Stimulated activated naive B cell treated with anti-CD40 and anti-IgM and Interleukin-4, amounts not matched to agents 10 μg/mL and 1 μg/mL and 100 μg/mL, for 72 hours (primary cell): ENCODE results near the gene LOXL1.
"Not testable (repeated sequence)": the region's sequence is repeated elsewhere in the genome, so short reads cannot be mapped to it uniquely, and the experiment has no call there.

Experiments used
- ATAC-seq, 2 donors: fragments of 150-1000 bp; cut with Tn5 transposase; replicated peaks; 2 replicates each; pipeline ENCODE4 v1.10.0; 2021; ENCODE audit warnings: moderate library complexity in 1 of 2
- DNase-seq: peaks from one replicate; pipeline ENCODE4 v3.0.0; 2021
- H3K27ac Mint-ChIP-seq: one replicate; pipeline ENCODE4 v1.8.0; 2022; ENCODE audit warnings: mild to moderate bottlenecking, mixed read lengths
- H3K27me3 Mint-ChIP-seq, 2 donors: one replicate each; pipeline ENCODE4 v1.8.0; 2022; ENCODE audit warnings: mixed read lengths in 2 of 2
- H3K36me3 Mint-ChIP-seq, 2 donors: one replicate each; pipeline ENCODE4 v1.8.0; 2022; ENCODE audit warnings: mixed read lengths in 2 of 2, mild to moderate bottlenecking in 1 of 2
- H3K4me1 Mint-ChIP-seq, 2 donors: one replicate each; pipeline ENCODE4 v1.8.0; 2022; ENCODE audit warnings: mixed read lengths in 2 of 2, mild to moderate bottlenecking in 1 of 2
- H3K4me3 Mint-ChIP-seq, 2 donors: one replicate each; pipeline ENCODE4 v1.8.0; 2022; ENCODE audit warnings: mild to moderate bottlenecking in 2 of 2, mixed read lengths in 2 of 2, moderate library complexity in 1 of 2
- H3K9me3 Mint-ChIP-seq, 2 donors: one replicate each; pipeline ENCODE4 v1.8.0; 2022; ENCODE audit warnings: mixed read lengths in 2 of 2, mild to moderate bottlenecking in 1 of 2

LOXL1 gene

DNA sequence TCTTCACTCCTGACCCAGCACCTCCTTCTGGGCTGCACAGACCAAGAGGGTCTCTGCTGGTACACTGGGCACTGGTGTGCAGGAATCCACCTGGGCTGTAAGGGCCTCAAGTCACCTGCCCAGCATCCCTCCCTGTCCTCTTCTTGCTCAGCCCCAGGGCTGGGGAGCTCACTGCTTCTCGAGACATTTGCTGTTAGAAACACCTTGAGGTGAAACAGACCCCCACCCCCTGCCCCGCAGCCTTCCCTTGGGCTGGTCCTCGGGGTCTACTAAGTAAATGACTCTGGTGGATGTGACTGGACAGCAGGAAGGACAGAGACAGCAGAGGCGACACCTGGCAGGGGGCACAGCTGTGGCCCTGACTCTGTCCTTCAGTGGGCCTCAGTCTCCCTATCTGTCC lies 29.1 kb downstream of the LOXL1 start:
- no peak overlapping the region for H3K4me3 Mint-ChIP-seq
- peaks cover 17 to 22% of the 10 kb centered on the region in 2 donors for H3K4me1 Mint-ChIP-seq
- H3K27me3 Mint-ChIP-seq, result peaks cover 24 to 51% of the 10 kb centered on the region in 2 donors
- DNase-seq, result no peak
- H3K27ac Mint-ChIP-seq, result no peak overlapping the region
- H3K9me3 Mint-ChIP-seq, result no peaks in the 10 kb centered on the region
- no peak for ATAC-seq
- H3K36me3 Mint-ChIP-seq, result no peaks in the 10 kb centered on the region

DNA sequence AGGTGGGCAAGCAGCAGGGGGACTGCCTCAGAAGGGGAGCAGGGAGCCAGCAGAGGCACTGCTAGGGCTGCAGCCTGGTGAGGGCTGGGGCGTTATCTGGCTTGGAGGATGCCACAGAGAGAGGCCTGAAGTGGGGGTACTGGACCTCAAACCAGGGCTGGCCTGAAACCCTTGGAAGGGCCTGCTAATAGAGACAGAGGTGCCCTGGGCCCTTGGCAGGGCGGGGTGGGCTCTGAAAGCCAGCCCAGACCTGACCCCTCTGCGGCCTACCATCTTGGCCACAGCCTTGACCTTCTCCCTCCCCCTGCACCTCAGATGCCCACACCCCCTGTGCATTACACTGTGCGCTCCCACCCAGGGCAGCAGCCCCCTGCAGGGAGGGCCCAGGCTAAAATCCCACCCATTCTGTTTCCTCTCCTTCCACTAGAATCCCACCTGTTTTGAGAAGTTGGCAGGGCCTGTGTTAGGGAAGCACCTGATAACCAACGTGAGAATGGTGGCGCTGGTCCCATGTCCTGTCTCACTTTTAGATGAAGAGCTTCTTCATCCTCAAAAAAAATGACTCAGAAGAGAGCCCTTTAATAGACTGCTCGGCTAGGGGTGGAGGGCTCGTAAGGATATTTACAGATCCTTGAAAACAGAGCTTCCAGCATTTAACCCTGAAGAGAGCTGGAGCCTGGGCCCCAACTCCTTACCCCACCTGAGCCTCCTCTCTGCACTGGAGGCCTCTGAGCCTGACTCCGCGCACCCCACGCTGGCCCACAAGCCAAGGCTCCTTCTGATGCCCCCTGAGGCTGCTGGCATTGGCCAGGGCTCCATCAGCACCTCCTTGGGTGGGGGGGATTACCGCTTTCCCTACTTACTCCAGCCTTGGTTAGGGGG lies 29.8 kb downstream of the LOXL1 start:
- ATAC-seq, result no peak
- Mint-ChIP-seq H3K27me3 (peaks cover 24 to 46% of the 10 kb centered on the region in 2 donors), H3K4me1 (peaks cover 11 to 14% of the 10 kb centered on the region in 2 donors), H3K36me3 (no peaks in the 10 kb centered on the region), H3K9me3 (no peaks in the 10 kb centered on the region), H3K27ac (no peak overlapping the region), H3K4me3 (no peak overlapping the region)
- DNase-seq, result no peak

DNA sequence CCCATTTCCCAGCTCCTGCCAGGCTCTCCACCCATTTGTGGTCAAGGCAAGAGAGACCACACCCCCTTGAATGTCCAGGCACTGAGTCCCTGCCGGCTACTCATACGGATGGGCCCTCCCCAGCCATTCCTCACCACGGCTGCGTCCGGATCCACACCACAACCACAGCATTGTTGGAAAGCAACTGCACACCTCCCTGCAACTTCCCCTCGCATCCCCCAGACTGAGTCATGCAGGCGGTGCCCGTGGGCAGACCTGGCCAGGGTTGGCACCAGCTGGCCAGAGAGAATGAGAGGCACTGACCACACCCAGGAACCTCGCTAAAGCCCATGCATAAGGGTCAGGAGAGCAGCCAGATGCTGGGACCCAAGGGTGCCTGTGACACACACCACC lies 30.5 kb downstream of the LOXL1 start:
- no peak for ATAC-seq
- H3K9me3 Mint-ChIP-seq, result no peaks in the 10 kb centered on the region

DNA sequence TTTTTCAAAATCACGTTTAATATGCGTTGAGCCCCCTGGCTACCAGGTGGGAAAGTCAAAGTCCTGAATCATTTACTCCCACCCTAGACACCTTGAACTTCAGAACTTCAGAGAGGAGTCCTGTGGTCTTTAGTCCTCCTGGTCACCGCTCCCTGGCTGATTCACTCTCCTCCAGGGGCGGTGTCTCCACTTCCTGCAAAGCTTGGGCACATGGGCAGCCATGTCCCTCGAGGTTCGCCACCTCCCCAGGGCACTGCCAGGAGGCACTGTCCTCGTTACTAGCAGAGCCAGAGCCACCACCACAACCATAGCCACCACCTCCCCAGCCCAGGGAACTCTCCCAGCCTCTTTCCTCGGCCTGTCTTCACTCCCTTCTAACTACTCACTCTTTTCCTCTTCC lies 31.0 kb downstream of the LOXL1 start:
- no peaks in the 10 kb centered on the region for H3K36me3 Mint-ChIP-seq
- ATAC-seq, result no peak

More for the DNA sequence above, 30.5 kb downstream of the LOXL1 start:
- Mint-ChIP-seq H3K27ac (no peak overlapping the region), H3K27me3 (peaks cover 24 to 42% of the 10 kb centered on the region in 2 donors), H3K4me1 (peaks cover 9 to 10% of the 10 kb centered on the region in 2 donors), H3K36me3 (no peaks in the 10 kb centered on the region), H3K4me3 (no peak overlapping the region)
- no peak for DNase-seq

DNA sequence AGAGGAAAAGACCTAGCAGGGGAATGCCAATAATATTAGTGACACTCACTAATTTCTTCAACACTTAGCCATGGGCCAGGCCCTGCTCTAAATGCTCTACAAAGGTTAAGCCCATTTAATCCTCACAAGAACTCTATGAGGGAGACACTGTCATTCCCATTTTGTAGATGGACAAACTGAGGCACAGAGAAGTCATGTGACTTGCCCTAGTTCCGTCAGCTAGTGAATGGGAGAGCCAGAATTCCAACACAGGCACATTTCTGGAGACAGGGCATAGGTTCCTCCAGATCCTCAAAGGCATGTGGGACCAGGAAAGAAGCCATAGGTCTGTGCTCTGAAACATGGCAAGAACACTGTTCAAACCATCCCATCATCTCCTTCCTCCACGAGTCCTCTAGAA lies 31.5 kb downstream of the LOXL1 start:
- DNase-seq, result no peak
- no peak for ATAC-seq
- no peaks in the 10 kb centered on the region for H3K36me3 Mint-ChIP-seq
- no peak overlapping the region for H3K4me3 Mint-ChIP-seq
- peaks cover 24 to 37% of the 10 kb centered on the region in 2 donors for H3K27me3 Mint-ChIP-seq
- peaks cover 9 to 10% of the 10 kb centered on the region in 2 donors for H3K4me1 Mint-ChIP-seq
- H3K27ac Mint-ChIP-seq, result no peak overlapping the region
- H3K9me3 Mint-ChIP-seq, result no peaks in the 10 kb centered on the region

More for the DNA sequence above, 31.0 kb downstream of the LOXL1 start:
- Mint-ChIP-seq H3K4me1 (peaks cover 9 to 10% of the 10 kb centered on the region in 2 donors), H3K27me3 (peaks cover 24 to 41% of the 10 kb centered on the region in 2 donors), H3K27ac (no peak overlapping the region), H3K4me3 (no peak overlapping the region), H3K9me3 (no peaks in the 10 kb centered on the region)
- no peak for DNase-seq

DNA sequence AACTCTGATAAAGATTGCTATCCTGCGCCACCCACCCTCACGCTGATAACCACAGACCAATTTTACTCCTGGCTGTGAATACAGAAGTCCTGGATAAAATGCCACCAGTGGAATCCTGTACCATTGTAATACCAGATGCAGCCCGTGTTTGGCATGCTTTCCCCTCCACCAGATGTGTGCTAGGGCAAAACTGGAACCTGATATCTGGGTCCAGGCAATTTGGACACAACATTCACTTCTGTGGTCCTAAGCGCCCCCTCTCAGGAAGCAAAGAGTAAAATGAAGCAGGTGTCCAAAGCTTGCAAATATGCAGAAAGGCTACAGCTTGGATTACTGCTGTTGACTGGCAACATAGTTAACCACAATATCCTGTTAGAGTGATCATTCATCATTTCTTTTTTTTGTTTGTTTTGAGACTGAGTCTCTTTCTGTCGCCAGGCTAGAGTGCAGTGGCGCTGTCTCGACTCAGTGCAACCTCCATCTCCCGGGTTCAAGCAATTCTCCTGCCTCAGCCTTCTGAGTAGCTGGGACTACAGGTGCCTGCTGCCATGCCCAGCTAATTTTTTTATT lies 32.8 kb downstream of the LOXL1 start:
- no peak for DNase-seq
- H3K36me3 Mint-ChIP-seq, result no peaks in the 10 kb centered on the region
- H3K27me3 Mint-ChIP-seq, result peaks cover 18 to 30% of the 10 kb centered on the region in 2 donors
- H3K4me1 Mint-ChIP-seq, result peaks cover 9 to 10% of the 10 kb centered on the region in 2 donors
- no peak overlapping the region for H3K27ac Mint-ChIP-seq
- no peak overlapping the region for H3K4me3 Mint-ChIP-seq
- H3K9me3 Mint-ChIP-seq, result no peaks in the 10 kb centered on the region
- peak in 1 of 2 donors; percentile 27 for ATAC-seq

DNA sequence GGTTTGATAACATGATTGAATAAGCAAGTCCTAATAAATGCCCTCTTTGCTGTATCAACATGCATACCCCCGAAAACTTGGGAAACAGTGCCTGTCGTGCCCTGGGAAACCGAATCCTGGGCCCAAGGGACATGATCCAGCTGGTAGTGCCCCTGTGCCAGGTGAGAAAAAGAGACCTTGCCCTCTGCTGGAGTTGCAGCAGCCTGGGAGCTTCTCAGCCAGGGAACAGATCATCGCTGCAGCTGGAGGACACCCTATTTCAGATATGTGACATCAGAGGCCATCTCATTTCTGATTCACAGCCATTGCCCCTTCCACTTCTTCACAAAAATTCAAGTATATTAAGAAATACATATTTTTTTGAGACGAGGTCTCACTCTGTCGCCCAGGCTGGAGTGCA lies 33.5 kb downstream of the LOXL1 start:
- Mint-ChIP-seq H3K27ac (no peak overlapping the region), H3K4me1 (peaks cover 11 to 13% of the 10 kb centered on the region in 2 donors), H3K4me3 (no peak overlapping the region), H3K27me3 (peaks cover 21 to 32% of the 10 kb centered on the region in 2 donors), H3K9me3 (no peaks in the 10 kb centered on the region), H3K36me3 (no peaks in the 10 kb centered on the region)
- DNase-seq (no peak), ATAC-seq (no peak)

DNA sequence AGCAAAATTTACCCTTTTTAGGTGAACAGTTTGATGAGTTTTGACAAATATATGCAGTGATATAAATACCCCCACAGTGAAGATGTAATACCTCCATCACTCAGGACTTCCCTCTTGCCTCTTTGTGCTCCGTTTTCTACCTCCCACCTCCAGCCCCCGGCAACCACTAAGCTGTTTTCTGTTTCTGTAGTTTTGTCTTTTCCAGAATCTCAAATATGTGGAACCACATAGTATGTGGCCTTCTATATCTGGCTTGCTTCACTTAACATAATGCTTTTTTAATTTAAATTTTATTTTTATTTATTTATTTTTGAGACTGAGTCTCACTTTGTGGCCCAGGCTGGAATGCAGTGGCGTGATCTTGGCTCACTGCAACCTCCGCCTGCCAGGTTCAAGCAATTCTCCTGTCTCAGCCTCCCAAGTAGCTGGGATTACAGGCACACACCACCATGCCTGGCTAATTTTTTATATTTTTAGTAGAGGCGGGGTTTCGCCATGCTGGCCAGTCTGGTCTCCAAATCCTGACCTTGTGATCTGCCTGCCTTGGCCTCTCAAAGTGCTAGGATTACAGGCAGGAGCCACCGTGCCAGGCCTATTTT lies 34.3 kb downstream of the LOXL1 start:
- H3K4me1 Mint-ChIP-seq, result peaks cover 18 to 21% of the 10 kb centered on the region in 2 donors
- not testable (repeated sequence) for H3K9me3 Mint-ChIP-seq, H3K27ac Mint-ChIP-seq, H3K36me3 Mint-ChIP-seq, H3K4me3 Mint-ChIP-seq, DNase-seq, ATAC-seq
- H3K27me3 Mint-ChIP-seq, result peaks cover 18 to 35% of the 10 kb centered on the region in 2 donors

DNA sequence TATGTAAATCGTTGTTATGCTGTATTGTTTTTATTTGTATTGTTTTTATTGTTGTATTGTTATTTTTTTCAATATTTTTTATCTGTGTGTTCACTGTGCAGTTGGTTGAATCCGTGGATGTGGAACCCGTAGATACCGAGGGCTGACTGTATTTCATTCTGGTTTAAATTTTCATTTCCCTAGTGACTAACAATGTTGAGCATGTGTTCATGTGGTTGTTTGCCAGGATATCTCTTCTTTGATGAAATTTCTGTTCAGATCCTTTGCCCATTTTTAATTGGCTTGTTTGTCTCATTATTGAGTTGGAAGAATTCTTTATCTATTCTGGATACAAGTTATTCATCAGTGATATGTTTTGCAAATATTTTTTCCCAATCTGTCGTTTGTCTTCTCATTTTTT lies 36.2 kb downstream of the LOXL1 start:
- peaks cover 10 to 16% of the 10 kb centered on the region in 2 donors for H3K27me3 Mint-ChIP-seq
- H3K27ac Mint-ChIP-seq, result no peak overlapping the region
- H3K4me3 Mint-ChIP-seq, result no peak overlapping the region
- ATAC-seq (no peak), DNase-seq (no peak)
- H3K36me3 Mint-ChIP-seq, result no peaks in the 10 kb centered on the region
- H3K4me1 Mint-ChIP-seq, result peaks cover 20 to 32% of the 10 kb centered on the region in 2 donors
- H3K9me3 Mint-ChIP-seq, result no peaks in the 10 kb centered on the region

DNA sequence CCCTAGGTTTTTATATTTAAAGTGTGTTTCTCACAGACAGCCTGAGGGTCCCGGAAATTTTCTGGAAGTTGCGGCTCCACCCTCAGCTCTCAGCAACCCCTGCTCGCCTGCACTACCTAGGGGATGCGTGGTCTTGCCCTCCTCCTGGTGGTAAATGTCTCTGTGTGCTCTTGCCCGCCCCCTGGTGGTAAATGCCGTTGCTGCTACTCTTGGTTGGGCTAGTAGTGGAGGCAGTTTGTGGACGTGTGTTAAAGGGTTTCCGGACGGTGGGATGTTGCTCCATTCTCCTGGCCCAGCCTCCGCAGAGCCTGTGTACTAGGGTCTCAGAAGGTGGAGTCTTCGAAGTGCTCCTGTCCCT lies 38.5 kb downstream of the LOXL1 start:
- ATAC-seq (peak; percentile 84 to 88), DNase-seq (peak; percentile 63)
- Mint-ChIP-seq H3K4me3 (peak overlapping the region; percentile 64 to 74), H3K27ac (no peak overlapping the region), H3K36me3 (no peaks in the 10 kb centered on the region), H3K4me1 (peaks cover 14 to 24% of the 10 kb centered on the region in 2 donors), H3K9me3 (no peaks in the 10 kb centered on the region), H3K27me3 (peaks cover 5 to 8% of the 10 kb centered on the region in 2 donors)

DNA sequence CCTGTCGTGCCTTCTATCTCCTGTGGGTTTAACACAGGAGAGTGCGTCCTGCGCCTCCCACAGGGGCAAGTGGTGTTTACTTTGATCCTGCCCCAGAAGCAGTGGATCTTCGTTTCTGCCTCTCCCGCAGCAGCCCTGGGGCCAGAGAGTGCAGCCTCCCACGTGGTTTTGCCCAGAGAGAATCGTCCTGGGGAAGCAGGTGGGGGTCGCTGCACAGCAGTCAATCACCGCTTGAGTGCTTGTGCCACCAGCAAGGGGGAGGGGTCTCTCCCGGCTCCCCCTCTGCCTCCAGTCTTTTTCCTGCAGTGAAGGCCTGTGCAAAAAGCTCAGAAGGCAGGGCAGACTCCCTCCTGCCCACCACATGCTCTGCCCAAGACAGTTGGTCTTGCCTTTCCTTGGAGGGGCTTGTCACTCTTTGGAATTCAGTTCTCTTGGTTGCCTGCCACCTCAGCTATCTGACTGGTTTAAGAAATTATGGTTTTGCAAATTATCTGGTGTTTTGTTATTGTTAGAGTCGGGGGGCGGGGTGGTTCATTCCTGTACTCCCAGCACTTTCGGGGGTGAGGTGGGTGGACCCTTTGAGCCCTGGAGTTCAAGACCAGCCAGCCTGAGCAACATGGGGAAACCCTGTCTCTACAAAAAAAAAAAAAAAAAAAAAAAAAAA lies 39.0 kb downstream of the LOXL1 start:
- peaks cover 5 to 8% of the 10 kb centered on the region in 2 donors for H3K27me3 Mint-ChIP-seq
- H3K9me3 Mint-ChIP-seq, result no peaks in the 10 kb centered on the region

DNA sequence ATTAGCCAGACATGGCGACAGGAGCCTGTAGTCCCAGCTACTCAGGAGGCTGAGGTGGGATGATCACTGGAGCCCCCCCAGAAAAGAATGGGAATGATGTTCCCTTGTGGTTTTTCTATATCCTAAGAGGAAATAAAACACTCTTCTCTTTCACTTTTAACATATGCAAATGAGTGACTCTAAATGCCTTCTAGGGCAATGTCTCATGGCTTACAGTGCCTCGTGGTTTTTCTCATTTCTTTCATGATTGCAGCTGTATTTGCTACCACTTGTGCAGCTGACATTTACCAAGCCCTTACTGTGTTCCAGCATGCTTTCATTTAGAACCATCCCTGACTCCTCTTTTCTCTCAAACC lies 39.5 kb downstream of the LOXL1 start:
- peak overlapping the region; percentile 41 to 74 for H3K4me3 Mint-ChIP-seq
- peaks cover 5 to 8% of the 10 kb centered on the region in 2 donors for H3K27me3 Mint-ChIP-seq
- peaks cover 12 to 23% of the 10 kb centered on the region in 2 donors for H3K4me1 Mint-ChIP-seq
- H3K27ac Mint-ChIP-seq, result peak overlapping the region; percentile 62
- no peaks in the 10 kb centered on the region for H3K36me3 Mint-ChIP-seq
- H3K9me3 Mint-ChIP-seq, result no peaks in the 10 kb centered on the region
- ATAC-seq (peak; percentile 75 to 81), DNase-seq (no peak)

More for the DNA sequence above, 39.0 kb downstream of the LOXL1 start:
- H3K36me3 Mint-ChIP-seq, result no peaks in the 10 kb centered on the region
- peaks cover 12 to 23% of the 10 kb centered on the region in 2 donors for H3K4me1 Mint-ChIP-seq
- H3K27ac Mint-ChIP-seq, result peak overlapping the region; percentile 59
- DNase-seq, result no peak
- peak; percentile 58 to 70 for ATAC-seq
- H3K4me3 Mint-ChIP-seq, result peak overlapping the region; percentile 64 to 74

DNA sequence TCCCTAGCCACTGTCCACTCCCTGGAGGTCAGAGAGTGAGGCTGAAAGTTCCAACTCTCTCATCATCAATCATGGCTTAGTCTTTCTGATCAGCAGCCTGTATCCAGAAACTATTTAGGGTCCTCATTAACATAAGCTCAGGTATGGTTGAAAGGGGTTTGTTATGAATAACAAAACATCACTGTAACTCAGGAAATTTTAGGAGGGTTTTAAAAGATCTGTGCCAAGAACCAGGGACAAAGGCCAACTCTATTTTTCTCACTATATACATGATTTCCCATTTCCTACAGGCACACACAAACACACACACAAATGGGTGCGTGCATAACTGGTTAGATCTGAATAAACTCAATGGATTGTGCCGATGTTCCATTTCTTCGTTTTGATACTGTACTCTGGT lies 42.2 kb downstream of the LOXL1 start:
- Mint-ChIP-seq H3K27ac (no peak overlapping the region), H3K9me3 (no peaks in the 10 kb centered on the region), H3K27me3 (peaks cover 9 to 15% of the 10 kb centered on the region in 2 donors), H3K36me3 (no peaks in the 10 kb centered on the region), H3K4me3 (no peak overlapping the region), H3K4me1 (peaks cover 19 to 31% of the 10 kb centered on the region in 2 donors)
- DNase-seq (no peak), ATAC-seq (no peak)

DNA sequence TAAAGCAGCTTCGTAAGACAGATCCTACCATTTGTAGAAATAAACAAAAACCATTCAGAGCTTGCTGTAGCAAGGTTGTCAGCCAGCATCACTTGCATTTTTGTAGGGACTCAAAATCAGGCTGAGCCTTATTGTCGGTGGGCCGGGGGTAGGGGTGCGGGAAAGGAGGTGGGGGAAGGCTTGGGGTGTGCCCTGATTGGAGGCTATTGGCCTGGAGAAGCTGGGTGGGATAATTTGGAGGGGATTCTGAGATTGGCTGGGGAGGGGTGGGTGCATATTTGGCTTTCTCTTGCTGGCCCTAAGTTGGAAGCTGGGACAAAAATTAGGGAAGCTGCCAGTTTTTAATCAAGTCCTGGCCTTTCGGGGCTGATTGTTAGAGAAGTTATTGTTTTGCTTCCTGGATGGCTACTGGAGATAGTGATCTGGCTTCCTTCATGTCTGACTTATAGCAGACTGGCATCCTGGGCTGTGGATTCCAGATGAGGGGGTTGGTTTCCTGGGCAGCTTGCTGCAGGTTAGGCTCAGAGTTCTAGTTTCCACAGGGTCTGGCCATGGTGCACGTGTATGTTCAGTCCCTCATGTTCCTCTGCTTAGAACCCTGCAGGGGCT lies 43.0 kb downstream of the LOXL1 start:
- Mint-ChIP-seq H3K9me3 (no peaks in the 10 kb centered on the region), H3K4me3 (no peak overlapping the region), H3K27me3 (peaks cover 13 to 19% of the 10 kb centered on the region in 2 donors), H3K27ac (no peak overlapping the region), H3K36me3 (no peaks in the 10 kb centered on the region), H3K4me1 (peaks cover 19 to 31% of the 10 kb centered on the region in 2 donors)
- ATAC-seq (no peak), DNase-seq (no peak)
